ENCODE results near the gene PLEKHA3.
"Not testable (repeated sequence)": the region's sequence is repeated elsewhere in the genome, so short reads cannot be mapped to it uniquely, and the experiment has no call there.

The PLEKHA3 gene

GRCh38 chr2:178480227-178481181, at the start of gene PLEKHA3:
TSS of gene PLEKHA3 (plus strand) at chr2:178480457. CDS start at chr2:178480870, 413 bp downstream.
- Mint-ChIP-seq H3K27ac (peak within 1 kb of the TSS; percentile 96), H3K9me3 (no peaks in the 10 kb centered on the region), H3K4me3 (peak within 1 kb of the TSS; percentile 99), H3K4me1 (peaks cover 47% of the 10 kb centered on the region), H3K36me3 (peaks cover 1% of the 10 kb centered on the region), H3K27me3 (no peaks in the 10 kb centered on the region)

DNA sequence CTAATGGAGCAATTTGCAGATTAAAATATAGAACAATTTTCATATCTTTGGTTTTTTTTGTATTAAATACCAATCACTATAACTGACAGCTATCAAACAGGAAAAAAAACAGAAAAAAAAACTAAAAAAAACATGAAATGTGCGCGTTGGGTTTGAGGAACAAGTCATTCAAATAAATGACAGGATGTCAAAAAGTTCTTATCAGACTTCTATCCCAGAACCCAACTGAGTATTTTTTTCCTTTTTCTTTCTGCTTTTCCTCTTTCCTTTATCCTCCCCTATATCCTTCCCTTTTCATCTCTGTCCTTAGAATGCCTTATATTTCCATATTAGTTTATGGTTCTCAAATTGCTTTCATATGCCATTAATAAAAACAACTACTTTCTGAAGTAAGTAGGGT, 43.6 kb upstream of the PLEKHA3 start:
- Mint-ChIP-seq H3K36me3 (peaks cover 31% of the 10 kb centered on the region), H3K27ac (no peak overlapping the region), H3K4me3 (no peak overlapping the region), H3K9me3 (no peaks in the 10 kb centered on the region), H3K4me1 (peaks cover 6% of the 10 kb centered on the region), H3K27me3 (no peaks in the 10 kb centered on the region)

DNA sequence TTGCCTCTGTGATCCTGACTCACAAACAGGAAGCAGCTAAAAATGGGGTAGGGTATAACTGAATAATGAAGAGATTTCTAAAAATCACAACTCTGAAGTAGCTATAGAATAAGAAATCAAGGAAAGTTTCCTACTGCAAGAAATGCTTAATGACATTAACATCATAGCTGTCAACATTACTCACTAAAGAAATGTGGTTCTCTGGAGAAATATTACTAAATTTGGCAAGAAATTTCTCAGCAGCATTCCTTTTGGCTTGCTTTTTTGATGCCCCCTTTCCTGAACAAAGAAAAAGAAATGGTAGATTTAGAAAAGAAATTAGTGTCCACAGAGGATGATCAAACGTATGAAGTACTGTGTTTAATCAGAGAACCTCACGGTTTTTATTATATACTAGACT, 38.8 kb upstream of the PLEKHA3 start:
- Mint-ChIP-seq H3K27ac (peak overlapping the region; percentile 60), H3K4me1 (peaks cover 18% of the 10 kb centered on the region), H3K4me3 (no peak overlapping the region), H3K36me3 (peaks cover 29% of the 10 kb centered on the region), H3K9me3 (no peaks in the 10 kb centered on the region), H3K27me3 (no peaks in the 10 kb centered on the region)

DNA sequence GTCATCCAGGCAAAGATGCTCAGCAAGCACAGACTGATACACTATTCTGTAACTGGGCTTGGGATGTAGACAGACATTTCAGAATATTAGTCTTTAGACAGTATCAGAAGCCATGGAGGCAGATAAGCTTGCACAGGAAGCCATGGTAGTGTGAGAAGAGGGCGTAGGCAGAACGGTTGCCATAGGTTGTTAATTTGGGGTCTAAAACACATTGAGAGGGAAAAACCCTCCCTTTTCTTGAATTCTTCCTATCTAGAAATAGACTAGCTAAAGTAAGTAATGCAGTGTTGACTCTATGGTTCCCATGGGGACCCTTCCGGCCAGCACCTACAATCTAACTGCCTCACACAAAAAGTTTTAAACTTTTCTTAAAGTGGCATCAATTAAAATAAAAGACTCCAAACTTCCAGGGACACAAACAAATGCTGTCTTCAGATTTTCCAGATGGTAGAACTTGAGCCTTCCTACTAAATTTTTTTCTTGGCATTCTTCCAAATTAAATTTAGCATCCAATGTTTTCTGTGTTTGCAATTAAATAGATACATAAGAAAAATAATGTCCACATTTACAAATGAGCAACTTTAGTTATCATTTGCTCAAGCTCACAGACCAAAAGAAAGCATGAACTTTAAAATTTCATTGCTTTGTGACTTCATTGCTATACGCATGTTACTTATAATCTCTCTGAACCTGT, 31.1 kb upstream of the PLEKHA3 start:
- H3K9me3 Mint-ChIP-seq, result no peaks in the 10 kb centered on the region
- H3K36me3 Mint-ChIP-seq, result peaks cover 17% of the 10 kb centered on the region
- H3K27me3 Mint-ChIP-seq, result no peaks in the 10 kb centered on the region
- H3K27ac Mint-ChIP-seq, result peak overlapping the region; percentile 72
- H3K4me1 Mint-ChIP-seq, result peaks cover 40% of the 10 kb centered on the region
- H3K4me3 Mint-ChIP-seq, result peak overlapping the region; percentile 93

DNA sequence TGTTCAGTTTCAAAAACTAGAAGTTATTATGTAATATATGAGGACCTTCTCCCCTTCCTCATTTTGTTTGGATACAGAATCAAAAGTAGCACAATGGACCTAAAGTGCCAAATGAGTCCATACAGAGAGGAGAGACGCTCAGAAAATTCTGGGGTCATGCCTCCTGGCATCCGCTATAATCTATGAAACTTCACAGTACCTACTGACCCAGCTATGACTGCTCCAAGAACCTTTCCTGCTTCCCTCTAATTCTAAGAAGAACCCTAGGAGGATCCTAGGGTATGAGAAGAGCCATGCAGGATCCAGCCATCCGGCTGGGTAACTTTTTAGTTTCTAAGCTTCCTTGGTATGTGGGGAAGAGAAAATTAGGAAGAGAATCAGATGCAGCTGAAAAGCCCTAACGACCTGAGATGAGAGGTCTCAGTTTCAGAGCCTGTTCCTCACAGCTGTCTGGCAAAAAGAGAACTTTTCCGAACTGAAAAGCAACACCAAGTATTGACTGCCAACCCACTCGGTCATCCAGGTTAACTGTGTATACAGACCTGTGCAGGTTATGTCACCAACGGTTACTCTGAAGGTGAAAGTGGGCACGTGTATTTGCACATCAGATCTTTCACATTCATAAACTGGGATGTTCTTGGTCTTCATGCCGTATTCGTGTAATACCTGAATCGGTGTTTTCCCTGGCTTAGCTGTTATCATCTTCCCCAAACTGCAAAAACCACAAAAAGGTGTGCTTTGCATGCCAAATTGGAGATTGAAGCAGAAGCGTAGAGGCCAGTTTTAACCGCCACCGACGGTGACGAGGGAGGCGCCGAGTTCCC, 30.3 kb upstream of the PLEKHA3 start:
- H3K4me1 Mint-ChIP-seq, result peaks cover 34% of the 10 kb centered on the region
- H3K36me3 Mint-ChIP-seq, result peaks cover 15% of the 10 kb centered on the region
- peak overlapping the region; percentile 96 for H3K27ac Mint-ChIP-seq
- H3K4me3 Mint-ChIP-seq, result peak overlapping the region; percentile 93
- H3K9me3 Mint-ChIP-seq, result no peaks in the 10 kb centered on the region
- H3K27me3 Mint-ChIP-seq, result no peaks in the 10 kb centered on the region

- Mint-ChIP-seq H3K27ac (peak overlapping the region; percentile 96), H3K4me1 (peaks cover 29% of the 10 kb centered on the region), H3K27me3 (no peaks in the 10 kb centered on the region)
Measured at GRCh38 chr2:178450524-178450773, 29.8 kb upstream of the PLEKHA3 start.

GRCh38 chr2:178450774-178451525, 29.3 kb upstream of the PLEKHA3 start, which contains the start of the genes PJVK and PRKRA:
TSS of gene PJVK (plus strand) at chr2:178451378. CDS start at chr2:178453410, 2,032 bp downstream.
TSS of gene PRKRA (minus strand) at chr2:178451175. CDS start at chr2:178451030, 145 bp downstream.
- peak within 1 kb of the TSS; percentile 98 for H3K27ac Mint-ChIP-seq
- no peaks in the 10 kb centered on the region for H3K9me3 Mint-ChIP-seq
- no peaks in the 10 kb centered on the region for H3K27me3 Mint-ChIP-seq
- peak within 1 kb of the TSS; percentile 94 for H3K4me3 Mint-ChIP-seq
- H3K4me1 Mint-ChIP-seq, result peaks cover 29% of the 10 kb centered on the region
- peaks cover 12% of the 10 kb centered on the region for H3K36me3 Mint-ChIP-seq

More at GRCh38 chr2:178450524-178450773, 29.8 kb upstream of the PLEKHA3 start:
- no peaks in the 10 kb centered on the region for H3K9me3 Mint-ChIP-seq
- peaks cover 12% of the 10 kb centered on the region for H3K36me3 Mint-ChIP-seq
- peak overlapping the region; percentile 93 for H3K4me3 Mint-ChIP-seq

DNA sequence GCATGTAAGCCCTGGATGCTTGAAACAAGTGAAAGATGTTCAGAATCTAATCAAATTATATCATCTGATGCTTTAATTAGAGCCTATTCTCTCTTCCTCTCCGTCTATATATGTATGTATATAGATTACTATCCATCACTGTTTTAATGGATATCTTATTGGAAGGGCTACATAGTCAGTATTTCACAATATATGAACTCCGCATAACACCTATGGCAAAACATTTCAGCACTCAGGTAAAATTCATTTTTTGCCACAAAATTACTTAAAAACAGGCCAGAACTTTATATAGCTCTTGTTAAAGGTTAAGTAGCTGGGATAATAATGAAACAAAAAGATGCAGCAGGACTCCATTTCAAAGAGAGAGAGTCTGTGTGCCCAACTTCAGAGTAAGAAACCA, 27.9 kb upstream of the PLEKHA3 start:
- Mint-ChIP-seq H3K4me1 (peaks cover 26% of the 10 kb centered on the region), H3K36me3 (peaks cover 12% of the 10 kb centered on the region), H3K9me3 (no peaks in the 10 kb centered on the region), H3K4me3 (peak overlapping the region; percentile 94), H3K27me3 (no peaks in the 10 kb centered on the region), H3K27ac (peak overlapping the region; percentile 41)

DNA sequence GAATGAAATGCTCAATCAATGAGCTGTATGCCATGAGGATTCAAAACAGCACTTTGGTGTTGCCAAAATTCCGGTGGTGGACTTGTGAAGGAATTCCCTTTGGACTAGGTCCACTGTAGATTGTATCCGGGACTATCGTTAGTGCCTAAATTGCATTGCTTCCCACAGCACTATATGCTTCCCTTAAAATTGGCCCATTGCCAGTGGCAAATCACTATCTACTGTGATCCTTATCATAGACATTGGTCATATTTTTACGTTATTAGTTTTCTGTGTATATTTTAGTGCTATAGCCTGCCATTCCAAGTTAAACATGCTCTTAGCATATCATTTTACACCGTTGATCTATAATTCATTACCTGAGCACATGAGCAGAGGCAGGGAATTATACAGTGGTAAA, 27.4 kb upstream of the PLEKHA3 start:
- Mint-ChIP-seq H3K36me3 (peaks cover 11% of the 10 kb centered on the region), H3K27ac (no peak overlapping the region), H3K4me1 (peaks cover 25% of the 10 kb centered on the region), H3K9me3 (no peaks in the 10 kb centered on the region), H3K27me3 (no peaks in the 10 kb centered on the region), H3K4me3 (no peak overlapping the region)

DNA sequence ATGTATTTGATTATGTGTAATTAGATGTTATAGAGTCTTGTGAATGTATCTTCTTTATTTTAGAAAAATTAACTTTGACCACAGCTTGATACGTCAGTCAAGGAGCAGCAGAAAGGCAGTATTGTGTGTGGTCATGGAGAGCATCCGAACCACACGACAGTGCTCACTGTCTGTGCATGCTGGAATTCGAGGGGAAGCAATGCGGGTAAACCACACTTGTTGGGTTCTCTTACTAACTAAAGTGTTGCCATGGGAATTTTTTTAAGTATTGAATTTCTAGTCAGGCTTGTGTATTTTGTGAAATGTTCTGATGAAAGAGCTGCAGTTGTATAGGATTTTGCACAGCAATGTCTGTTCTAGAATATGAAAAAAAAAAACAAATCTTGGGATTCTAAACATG, 24.3 kb upstream of the PLEKHA3 start:
- Mint-ChIP-seq H3K9me3 (no peaks in the 10 kb centered on the region), H3K27ac (no peak overlapping the region), H3K36me3 (no peaks in the 10 kb centered on the region), H3K4me3 (no peak overlapping the region), H3K4me1 (peaks cover 4% of the 10 kb centered on the region), H3K27me3 (no peaks in the 10 kb centered on the region)

- H3K4me1 Mint-ChIP-seq, result no peaks in the 10 kb centered on the region
- no peak overlapping the region for H3K4me3 Mint-ChIP-seq
- no peaks in the 10 kb centered on the region for H3K27me3 Mint-ChIP-seq
- no peaks in the 10 kb centered on the region for H3K36me3 Mint-ChIP-seq
- no peaks in the 10 kb centered on the region for H3K9me3 Mint-ChIP-seq
- H3K27ac Mint-ChIP-seq, result no peak overlapping the region
Measured at GRCh38 chr2:178457390-178457886, 22.8 kb upstream of the PLEKHA3 start.

DNA sequence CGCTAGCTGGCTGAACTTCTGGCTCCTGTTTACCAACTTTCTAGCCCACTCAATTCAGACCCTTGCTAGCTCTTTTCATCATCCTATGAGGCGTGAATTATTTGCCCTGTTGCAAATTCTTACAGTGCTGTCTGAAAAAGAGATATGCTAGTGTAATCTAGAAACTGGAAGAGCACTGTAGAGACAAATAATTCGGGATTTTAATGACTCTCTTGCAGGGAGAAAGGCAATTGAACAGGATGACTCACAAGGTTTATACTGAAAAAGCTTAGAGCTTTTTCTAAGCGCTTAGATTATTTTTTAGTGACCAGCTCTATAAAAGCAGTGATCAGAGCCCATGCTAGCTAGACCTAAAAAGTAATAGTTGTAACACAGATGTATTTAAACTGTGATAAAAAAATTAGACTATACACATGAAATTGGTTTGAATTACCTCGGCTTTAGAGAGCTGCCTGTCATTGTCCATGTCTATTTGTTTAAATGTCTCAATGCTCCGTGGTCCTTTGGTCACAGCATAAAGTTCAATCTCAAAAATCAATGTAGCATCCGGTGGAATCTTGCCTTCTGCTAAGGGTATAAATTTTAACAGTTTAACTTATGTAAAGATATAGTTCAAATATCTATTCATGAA, 10.9 kb upstream of the PLEKHA3 start:
- no peaks in the 10 kb centered on the region for H3K9me3 Mint-ChIP-seq
- no peak overlapping the region for H3K27ac Mint-ChIP-seq
- no peaks in the 10 kb centered on the region for H3K27me3 Mint-ChIP-seq
- H3K36me3 Mint-ChIP-seq, result peaks cover 4% of the 10 kb centered on the region
- no peak overlapping the region for H3K4me3 Mint-ChIP-seq
- H3K4me1 Mint-ChIP-seq, result no peaks in the 10 kb centered on the region

DNA sequence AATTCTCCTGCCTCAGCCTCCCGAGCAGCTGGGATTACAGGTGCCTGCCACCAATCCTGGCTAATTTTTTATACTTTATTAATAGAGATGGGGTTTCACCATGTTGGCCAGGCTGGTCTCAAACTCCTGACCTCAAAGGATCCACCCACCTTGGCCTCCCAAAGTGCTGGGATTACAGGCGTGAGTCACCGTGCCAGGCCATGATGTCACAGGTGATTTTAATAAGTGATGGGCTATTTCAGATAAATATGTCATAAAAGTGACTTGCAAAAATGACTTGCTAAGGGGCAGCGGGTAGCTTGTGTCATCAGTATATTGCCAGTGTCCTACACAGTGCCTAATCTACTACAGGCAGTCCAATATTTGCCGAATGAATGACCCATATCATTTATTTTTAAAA, 8.9 kb upstream of the PLEKHA3 start:
- not testable (repeated sequence) for H3K27ac Mint-ChIP-seq, H3K9me3 Mint-ChIP-seq, H3K4me3 Mint-ChIP-seq, H3K4me1 Mint-ChIP-seq, H3K27me3 Mint-ChIP-seq, H3K36me3 Mint-ChIP-seq

- Mint-ChIP-seq H3K27ac (no peak overlapping the region), H3K4me3 (no peak overlapping the region)
Measured at GRCh38 chr2:178473373-178473772, 6.9 kb upstream of the PLEKHA3 start.

More at GRCh38 chr2:178473373-178473772, 6.9 kb upstream of the PLEKHA3 start:
- H3K36me3 Mint-ChIP-seq, result no peaks in the 10 kb centered on the region
- no peaks in the 10 kb centered on the region for H3K27me3 Mint-ChIP-seq
- no peaks in the 10 kb centered on the region for H3K9me3 Mint-ChIP-seq
- peaks cover 2% of the 10 kb centered on the region for H3K4me1 Mint-ChIP-seq
